Limb (tissue), 2 donors: ENCODE measurements around the gene PPM1J.
A peak's percentile ranks its signal among the peaks of the same experiment; 100 is the strongest.

ENCODE experiments used
- DNase-seq, 2 donors: peaks; one replicate each; pipeline ENCODE4 v3.0.0-alpha.2; 2016; ENCODE audit errors: extremely low spot score in 2 of 2

PPM1J gene

DNA sequence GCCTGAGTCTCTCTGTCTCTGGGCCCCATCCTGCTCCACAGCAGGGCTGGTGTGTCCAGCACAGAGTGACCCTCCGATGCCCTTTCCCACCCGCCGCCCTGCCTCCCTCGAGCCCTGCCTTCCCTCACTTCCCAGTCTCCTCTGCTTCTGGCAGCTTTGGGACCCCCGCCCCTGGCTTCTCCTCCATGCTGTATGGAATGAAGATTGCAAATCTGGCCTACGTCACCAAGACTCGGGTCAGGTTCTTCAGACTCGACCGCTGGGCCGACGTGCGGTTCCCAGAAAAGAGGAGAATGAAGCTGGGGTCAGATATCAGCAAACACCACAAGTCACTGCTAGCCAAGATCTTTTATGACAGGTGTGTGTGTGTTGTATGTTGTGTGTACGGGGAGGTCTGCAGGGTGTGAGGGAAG is 26.3 kb downstream of the PPM1J start:
- peak; percentile 46 to 60 for DNase-seq

DNA sequence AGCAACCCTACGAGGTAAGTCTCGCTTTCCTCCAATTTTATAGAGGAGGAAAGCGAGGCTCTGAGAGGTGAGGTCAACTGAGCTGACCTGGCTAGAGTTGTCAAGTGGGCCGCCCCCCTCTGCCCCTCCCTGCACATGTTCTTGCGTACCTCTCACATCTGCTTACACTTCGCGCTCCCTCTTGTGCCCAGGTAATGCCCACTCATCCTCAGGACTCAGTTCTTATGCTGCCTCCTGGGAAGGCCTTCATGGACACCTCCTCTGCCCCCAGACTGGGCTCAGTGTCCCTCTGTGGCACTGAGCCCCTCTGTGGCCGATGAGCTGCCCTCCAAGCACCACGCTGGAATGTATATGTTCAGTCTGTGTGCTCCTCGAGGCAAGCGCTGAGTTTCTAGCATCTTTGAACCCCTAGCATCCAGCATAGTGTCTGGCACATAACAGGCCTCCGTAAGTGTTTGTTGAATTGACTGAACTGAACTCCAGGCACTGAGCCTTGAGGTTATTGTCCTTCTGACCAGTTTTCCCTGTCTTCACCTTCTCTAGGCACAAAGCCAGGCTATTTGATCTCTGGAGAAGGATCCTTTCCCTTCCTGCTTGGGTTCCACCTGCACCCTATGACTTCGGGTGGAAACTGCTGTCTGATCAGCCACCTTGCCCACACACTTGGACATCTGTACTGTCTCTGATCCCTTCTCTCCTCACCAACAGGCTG is 27.2 kb downstream of the PPM1J start:
- no peak for DNase-seq

DNA sequence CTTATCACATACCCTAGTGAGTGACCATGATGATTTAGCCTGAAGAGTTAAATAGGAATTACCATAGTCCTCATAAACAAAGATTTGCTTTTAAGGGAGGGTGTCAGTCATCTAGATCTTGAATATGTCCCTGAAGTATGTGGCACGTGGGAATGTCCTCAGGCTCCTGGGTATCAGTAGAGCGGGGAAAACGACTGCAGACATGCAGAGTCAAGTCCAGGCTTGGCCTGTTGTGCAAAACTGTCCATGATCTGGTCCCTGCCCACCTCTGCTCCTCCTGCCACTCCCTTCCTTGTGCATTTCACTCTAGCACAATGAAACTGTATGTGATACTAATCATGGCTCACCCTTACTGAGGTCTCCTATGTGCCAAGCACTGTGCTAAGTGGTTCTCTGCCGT is 27.8 kb downstream of the PPM1J start:
- no peak for DNase-seq

DNA sequence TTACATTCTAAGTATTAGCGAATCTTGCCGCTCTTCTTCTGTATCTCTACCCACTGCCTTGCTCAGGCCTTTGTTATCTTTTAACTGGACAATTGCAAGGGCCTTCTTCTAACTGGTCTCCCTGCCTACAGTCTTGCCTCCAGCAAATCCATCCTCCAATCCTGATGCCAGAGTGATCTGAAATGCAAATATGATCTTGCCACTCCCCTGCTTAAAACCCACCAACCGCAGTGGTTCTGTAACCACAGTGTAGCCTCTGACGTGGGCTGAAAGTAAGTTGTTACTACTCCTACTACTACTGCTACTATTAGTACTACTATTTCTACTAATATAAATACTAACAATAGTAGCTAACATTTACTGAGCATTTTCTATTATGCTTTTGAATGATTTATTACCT is 28.3 kb downstream of the PPM1J start:
- no peak for DNase-seq

DNA sequence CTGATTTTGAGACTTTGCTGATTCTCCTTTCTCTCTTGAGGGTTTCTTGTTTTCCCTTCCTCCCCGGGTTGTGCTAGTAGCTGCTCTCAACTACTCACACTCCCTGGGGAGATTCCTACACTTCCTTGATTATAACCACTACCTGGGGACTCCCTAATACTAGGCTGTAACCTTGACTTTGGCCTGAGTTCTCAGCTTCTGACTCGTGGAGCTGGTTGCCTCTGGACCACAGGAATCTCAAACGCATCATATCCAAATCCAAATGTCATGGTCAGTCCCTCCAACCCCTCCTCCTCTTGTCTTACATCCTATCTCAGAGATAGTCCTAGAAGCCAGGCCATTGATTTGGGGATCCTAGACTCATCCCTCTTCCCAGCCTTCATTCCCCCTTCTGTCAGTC is 28.7 kb downstream of the PPM1J start:
- no peak for DNase-seq

DNA sequence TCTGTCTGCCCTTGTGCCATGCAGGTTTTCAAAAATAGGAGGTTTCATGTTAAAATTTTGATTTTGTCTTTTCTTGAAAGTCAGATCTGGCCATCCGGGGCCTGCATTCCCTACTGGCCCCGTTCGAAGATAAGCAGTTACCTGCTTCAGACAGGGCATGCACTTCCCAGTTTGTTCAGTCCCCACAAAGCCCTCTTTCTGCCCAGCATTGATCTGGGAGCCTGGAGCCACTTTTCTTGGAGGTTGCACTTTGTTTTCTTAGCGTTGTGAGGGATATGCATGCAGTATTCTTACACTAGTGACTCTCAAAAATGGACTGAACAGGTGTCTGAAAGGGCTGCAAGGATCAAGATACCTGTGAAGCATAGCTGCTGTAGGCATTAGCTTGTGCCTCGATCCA is 29.2 kb downstream of the PPM1J start:
- DNase-seq, result no peak

DNA sequence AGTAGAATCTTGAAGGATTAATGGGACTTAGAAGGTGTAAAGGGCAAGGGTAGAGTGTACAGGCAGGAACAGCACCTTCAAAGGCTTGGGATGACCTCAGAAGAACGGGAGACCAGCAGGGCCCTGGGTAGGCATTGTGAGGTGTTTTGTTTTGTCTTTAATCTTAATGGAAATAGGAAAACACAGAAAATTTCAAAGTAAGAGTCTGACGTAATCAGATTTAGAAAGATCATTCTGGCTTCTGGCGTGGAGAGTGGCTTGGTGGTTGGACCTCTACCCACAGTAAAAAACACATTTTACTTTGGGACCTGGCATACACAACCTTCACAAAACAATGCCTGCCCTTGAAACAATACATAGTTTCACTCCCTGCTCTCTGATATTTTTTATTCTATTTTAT is 36.5 kb downstream of the PPM1J start:
- no peak for DNase-seq

DNA sequence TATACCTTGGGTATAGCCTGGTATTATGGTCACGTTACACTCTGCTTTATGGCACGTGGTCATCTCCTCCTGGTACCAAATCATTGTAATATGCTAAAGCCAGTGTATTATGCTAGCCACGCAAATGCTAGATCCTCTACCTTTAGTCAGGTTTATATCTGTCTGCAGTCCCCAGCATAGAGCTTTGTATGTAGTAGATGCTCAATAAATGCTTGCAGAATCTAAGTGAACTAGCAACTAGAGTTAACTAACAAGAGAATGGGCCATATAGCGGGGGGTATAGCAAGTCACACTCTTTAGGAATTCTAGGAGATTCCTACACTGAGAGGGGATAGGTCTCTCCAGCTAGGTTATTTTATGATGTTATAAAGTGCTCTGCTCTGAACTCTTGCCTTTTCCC is 37.6 kb downstream of the PPM1J start:
- DNase-seq, result no peak

DNA sequence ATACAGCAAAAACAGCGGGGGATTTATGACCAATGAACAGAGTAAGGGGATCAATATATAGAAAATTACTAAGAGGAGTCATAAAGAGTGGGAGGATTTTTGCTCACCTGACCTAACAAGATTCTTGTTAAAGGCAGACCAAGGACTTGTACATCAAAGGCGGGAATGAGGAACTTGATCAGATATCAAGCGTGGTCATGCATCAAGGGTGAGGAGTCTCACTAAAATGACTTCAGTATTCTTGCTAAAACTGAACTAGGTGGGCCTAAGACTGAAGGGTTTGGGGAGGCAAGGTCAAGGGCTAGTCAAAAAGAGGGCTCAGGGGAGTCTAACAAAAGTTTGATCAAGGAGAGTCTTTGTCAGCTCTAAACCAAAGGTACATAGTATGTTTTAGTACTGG is 38.6 kb downstream of the PPM1J start:
- DNase-seq, result no peak

DNA sequence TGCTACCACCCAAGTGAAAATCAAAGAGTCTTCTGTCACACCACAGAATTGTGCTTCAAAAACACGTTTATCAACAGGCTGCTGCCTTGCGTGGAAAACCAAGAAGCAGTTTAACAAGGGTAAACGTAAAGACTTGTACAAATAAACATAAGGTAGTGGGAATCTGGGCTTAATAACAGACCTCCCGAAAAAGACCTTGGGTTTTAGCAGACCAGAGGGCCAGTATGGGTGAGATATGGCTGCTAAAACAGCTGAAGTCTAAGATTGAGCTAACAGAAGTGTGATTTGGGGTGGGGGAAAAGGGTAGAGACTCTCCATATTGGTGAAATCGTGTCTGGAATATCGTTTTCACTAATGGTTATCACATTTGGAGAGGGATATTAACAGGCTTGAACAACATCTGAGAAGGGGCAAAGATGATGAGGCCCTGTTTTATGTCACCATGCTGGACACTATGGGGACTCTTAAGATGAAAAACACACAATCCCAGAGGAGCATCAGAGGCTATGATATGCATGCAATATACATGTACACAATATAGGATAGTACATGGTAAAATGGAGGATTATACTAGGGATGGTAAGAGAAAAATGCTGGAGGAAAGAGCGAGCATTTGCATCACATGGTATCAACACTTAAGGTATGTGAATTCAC is 39.3 kb downstream of the PPM1J start:
- no peak for DNase-seq

DNA sequence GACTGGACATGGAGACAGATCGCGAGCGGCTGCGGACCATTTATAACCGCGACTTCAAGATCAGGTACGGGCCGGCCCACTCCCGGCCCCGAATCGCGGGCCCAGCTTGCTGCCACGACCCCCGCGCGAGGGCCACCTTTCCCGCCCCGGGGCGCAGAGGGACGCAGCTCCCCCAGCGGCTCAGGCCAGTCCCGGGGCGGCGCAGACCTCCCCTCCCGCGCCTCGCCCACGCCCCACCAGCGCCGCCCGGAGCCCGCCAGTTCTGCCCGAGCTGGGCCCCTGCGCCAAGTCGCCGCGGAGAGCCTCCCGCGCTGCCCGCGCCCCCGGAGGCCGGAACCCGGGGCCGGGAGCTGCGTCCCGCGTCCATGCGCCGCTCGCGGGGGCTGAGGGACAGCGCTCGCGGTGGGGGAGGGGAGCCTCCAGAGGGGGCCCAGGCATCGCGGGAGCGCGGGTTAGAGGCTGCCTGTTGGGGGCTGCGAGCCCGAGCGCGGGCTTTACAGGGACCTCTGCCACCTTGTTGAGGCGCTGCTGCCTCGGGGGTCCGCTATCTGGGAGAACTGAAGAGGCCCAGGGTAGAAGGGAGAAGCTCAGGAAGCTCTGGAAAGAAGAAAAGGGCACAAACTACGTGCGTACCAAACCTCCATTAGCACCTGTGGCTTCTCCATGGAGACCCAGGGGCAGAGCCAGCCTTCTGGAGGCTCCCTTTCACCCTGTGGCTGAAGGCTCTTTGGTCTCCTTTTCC is 40.0 kb downstream of the PPM1J start:
- DNase-seq, result peak; percentile 38 to 81

DNA sequence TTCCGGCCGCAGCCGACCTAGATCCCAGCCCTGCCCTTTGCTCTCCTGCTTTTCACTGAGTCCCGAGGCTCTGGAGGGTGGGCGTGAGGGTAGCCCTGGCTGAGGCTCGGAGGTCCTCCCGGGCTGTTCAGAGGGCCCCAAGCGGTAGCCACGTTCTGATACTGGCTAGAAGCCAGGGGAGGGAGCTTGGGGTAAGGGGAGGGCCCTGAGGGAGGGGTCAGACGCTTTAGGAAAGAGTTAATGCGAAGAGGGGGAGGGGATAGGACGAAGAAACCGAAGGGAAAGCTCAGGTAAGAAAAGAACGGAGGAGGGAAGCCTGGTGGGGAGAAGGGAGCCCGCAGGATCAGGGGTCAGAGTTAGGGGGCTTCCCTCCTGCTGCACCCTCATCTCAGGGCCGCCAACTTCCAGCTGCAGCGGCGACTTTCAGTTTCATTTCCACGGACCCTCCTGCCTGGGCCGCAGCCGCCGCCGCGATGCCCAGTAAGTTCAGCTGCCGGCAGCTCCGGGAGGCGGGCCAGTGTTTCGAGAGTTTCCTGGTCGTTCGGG is 40.6 kb downstream of the PPM1J start, which contains the start of gene MOV10:
Gene MOV10 (plus strand): TSS at position 220 of the 546 bp plus-strand sequence. CDS start 254 bp downstream, at position 474.
- peak; percentile 67 to 79 for DNase-seq

DNA sequence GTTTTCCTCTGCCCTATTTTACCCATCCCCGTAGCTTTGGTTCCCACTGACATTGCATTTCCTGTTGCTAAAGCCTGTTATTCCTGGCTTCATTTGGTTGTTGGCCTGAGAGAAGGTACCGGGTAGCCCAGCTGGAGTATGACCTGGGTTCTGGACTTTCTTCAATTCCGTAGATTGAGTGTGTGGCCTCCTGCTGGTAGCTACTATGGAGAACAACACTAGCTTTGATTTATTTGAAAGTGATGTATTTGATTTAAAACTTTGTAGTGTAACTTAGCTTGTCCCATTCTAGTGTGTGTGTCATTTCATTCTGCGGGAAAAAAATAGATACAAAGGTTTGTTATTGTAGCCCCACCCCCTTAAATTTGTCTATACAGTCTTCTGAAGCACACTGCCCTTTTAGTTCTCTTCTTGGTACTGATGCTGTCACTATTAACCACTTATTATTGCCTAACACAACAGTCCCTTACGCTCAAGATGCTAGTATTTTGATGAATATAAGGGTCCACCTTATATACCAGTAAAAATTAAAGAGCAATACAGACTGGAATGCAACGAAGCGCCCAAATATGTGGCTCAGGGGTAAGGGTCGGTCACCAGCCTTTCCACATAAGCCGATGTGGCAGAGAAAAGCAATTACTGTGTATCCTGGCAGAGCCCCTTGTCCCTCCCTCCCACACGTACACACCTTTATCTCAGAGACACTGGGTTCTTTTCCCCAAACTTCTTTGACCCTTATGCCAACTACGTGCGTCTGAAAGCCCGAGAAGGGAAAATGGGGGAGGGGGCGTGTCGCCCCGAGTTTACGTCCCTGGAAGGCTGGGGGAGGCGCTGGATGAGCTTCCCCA is 41.3 kb downstream of the PPM1J start:
- DNase-seq, result peak in 1 of 2 donors; percentile 38

DNA sequence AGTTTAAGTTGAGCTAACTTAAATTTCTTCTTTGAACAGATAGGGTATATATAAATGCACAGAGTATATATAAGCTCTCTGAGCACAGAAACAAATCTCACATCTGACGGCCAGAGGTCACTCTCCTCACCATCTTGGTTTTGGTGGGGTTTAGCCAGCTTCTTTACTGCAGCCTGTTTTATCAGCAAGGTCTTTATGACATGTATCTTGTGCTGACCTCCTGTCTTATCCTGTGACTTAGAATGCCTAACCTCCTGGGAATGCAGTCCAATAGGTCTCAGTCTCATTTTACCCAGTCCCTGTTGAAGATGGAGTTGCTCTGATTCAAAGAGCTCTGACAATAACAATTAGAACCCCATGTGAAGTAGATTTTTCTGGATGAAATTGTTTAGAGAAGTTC is 42.3 kb downstream of the PPM1J start:
- no peak for DNase-seq

DNA sequence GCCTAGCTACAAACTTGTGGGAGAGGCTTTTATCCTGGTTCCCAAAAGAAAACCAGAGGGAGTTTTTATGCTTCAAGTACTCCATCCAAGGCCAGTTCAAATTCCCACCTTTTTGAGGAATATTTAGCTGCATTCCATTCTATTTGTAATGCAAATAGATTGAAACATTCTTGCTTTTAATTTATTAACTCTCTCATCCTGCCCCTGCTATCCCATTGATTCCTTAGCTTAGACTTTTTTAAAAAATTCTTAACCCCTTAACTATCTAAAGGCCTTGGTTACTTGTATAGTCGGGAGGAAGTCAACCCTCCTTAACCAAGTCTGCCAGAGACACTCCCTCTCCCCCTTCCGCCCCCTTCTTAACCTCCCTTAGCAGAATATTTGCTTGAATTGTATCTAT is 43.1 kb downstream of the PPM1J start:
- DNase-seq, result no peak

DNA sequence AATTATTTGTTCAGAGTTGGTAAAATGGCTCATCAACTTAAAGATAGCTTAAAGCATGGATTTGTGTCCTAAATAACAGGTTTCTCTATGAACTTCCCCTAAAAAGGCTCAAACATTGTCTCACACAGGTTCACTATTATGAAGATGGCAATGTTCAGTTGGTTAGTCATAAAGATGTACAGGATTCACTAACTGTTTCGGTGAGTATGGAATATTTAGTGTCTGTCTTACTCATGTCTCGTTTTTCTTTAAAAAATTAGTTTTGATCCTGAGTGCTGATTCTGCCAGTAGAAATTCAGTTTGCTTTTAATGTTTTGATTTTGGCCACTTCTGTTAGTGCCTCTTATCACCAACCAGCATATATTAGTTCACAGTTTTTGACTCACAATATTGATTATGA is 48.2 kb downstream of the PPM1J start:
- no peak for DNase-seq

DNA sequence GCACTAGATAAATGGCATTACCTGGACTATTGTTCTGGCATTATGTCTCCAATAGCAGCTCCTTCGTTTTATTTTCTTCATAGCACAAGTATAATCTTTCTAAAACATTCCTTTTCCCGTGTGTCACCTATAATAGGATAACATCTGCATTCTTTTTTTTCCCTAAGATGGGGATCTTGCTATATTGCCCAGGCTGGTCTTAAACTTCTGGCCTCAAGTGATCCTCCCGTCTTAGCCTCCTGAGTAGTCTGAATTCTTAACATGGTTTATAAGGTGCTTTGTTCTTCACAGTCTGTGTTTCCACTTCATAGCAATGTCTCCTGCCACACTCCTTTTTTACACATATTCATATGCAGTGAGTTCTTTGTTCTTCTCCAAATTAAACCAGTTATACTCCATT is 49.3 kb downstream of the PPM1J start:
- no peak for DNase-seq
